NCI-H1436 (cell line): ENCODE data around the gene S100A14.
"Not testable (repeated sequence)": the region's sequence is repeated elsewhere in the genome, so short reads cannot be mapped to it uniquely, and the experiment has no call there.

Experiments used
- DNase-seq: peaks from one replicate; lab custom pipeline; 2025; lab: John Stamatoyannopoulos, UW

S100A14 gene

GRCh38 chr1:153614906-153615305 lies 1.2 kb downstream of the S100A14 start:
- DNase-seq: no peak

GRCh38 chr1:153614189-153614900 lies 1.8 kb downstream of the S100A14 start:
- DNase-seq: no peak

GRCh38 chr1:153613406-153613805 lies 2.7 kb downstream of the S100A14 start:
- no peak for DNase-seq

GRCh38 chr1:153612755-153613331 lies 3.3 kb downstream of the S100A14 start, which contains the start of gene S100A16:
TSS of gene S100A16 (minus strand) at chr1:153613137. CDS start at chr1:153608151, 4,986 bp downstream.
- DNase-seq: no peak

- DNase-seq: no peak
These were observed 3.9 kb downstream of the S100A14 start for GRCh38 chr1:153612111-153612754.

GRCh38 chr1:153611356-153611755 lies 4.8 kb downstream of the S100A14 start:
- no peak for DNase-seq

- no peak for DNase-seq
These were observed 5.3 kb downstream of the S100A14 start for GRCh38 chr1:153610811-153611301.

- no peak for DNase-seq
These were observed 5.8 kb downstream of the S100A14 start for GRCh38 chr1:153610334-153610733.

- no peak for DNase-seq
These were observed 6.6 kb downstream of the S100A14 start for GRCh38 chr1:153609585-153609907.

GRCh38 chr1:153608742-153609584 lies 7.2 kb downstream of the S100A14 start:
- no peak for DNase-seq

- DNase-seq: no peak
These were observed 7.9 kb downstream of the S100A14 start for GRCh38 chr1:153608089-153608682.

GRCh38 chr1:153607381-153607780 lies 8.7 kb downstream of the S100A14 start:
- DNase-seq: no peak

- DNase-seq: no peak
These were observed 9.9 kb downstream of the S100A14 start for GRCh38 chr1:153606194-153606593.

- DNase-seq: no peak
These were observed 13.4 kb downstream of the S100A14 start for GRCh38 chr1:153602749-153603148.

GRCh38 chr1:153599847-153600246 lies 16.3 kb downstream of the S100A14 start:
- DNase-seq: no peak

GRCh38 chr1:153598309-153599172 lies 17.6 kb downstream of the S100A14 start:
- peak; percentile 80 for DNase-seq

- DNase-seq: no peak
These were observed 18.9 kb downstream of the S100A14 start for GRCh38 chr1:153597206-153597605.

GRCh38 chr1:153592748-153593147 lies 23.4 kb downstream of the S100A14 start:
- no peak for DNase-seq

GRCh38 chr1:153588482-153588881 lies 27.6 kb downstream of the S100A14 start:
- no peak for DNase-seq

- DNase-seq: not testable (repeated sequence)
These were observed 28.1 kb downstream of the S100A14 start for GRCh38 chr1:153588033-153588432.

GRCh38 chr1:153587314-153587713 lies 28.8 kb downstream of the S100A14 start:
- DNase-seq: no peak
